CD14-positive monocyte (primary cell): Measurements from ENCODE around the gene OR10H2. TPM values are rescaled to one million over a fixed set of nuclear protein-coding genes. Genes with fewer than 3 reads are reported as not detected.

Experiments
- DNase-seq, 3 donors: peaks; one replicate each; pipeline ENCODE4 v3.0.0-alpha.2; 2011 to 2022
- H2AFZ ChIP-seq: 2 replicates; pipeline ENCODE4 v1.6.0; 2012; ENCODE audit warnings: mild to moderate bottlenecking, low read depth, low read length, inconsistent platforms; ENCODE audit not compliant: insufficient read depth, poor library complexity, severe bottlenecking
- H3K27ac ChIP-seq, 2 donors: 1 replicate in 1 of 2; 2 replicates in 1 of 2; pipeline ENCODE4 v1.5.1; 2012 to 2013; ENCODE audit warnings: low read length in 2 of 2, control low read depth in 1 of 2, inconsistent platforms in 1 of 2, low read depth in 1 of 2, mild to moderate bottlenecking in 1 of 2
- H3K27me3 ChIP-seq, 2 donors: one replicate each; pipeline versions ENCODE4 v1.6.0 to v1.6.1; 2011 to 2013; ENCODE audit warnings: low read length in 2 of 2; ENCODE audit not compliant: control insufficient read depth in 2 of 2, insufficient read depth in 2 of 2
- H3K36me3 ChIP-seq, 2 donors: replicated peaks in 1 of 2; 1 replicate in 1 of 2; 2 replicates in 1 of 2; pipeline versions ENCODE4 v1.5.1 to v1.6.1; 2012 to 2013; ENCODE audit warnings: low read length in 2 of 2, control low read depth in 1 of 2, inconsistent platforms in 1 of 2, mild to moderate bottlenecking in 1 of 2; ENCODE audit not compliant: insufficient read depth in 2 of 2, control insufficient read depth in 1 of 2
- H3K4me1 ChIP-seq, 2 donors: 1 replicate in 1 of 2; 2 replicates in 1 of 2; pipeline versions ENCODE4 v1.5.1 to v1.6.1; 2012 to 2013; ENCODE audit warnings: low read length in 2 of 2, control low read depth in 1 of 2, inconsistent platforms in 1 of 2, mild to moderate bottlenecking in 1 of 2, moderate library complexity in 1 of 2; ENCODE audit not compliant: insufficient read depth in 2 of 2, control insufficient read depth in 1 of 2
- H3K4me2 ChIP-seq: replicated peaks from 2 replicates; pipeline ENCODE3; 2012; ENCODE audit warnings: low read length, moderate library complexity, mild to moderate bottlenecking; ENCODE audit not compliant: poor library complexity, severe bottlenecking; ENCODE audit errors: extremely low read depth
- H3K4me3 ChIP-seq, 3 experiments: fragments of 200-600 bp in 1 of 3; sonication (generic) in 1 of 3; replicated peaks in 1 of 3; 1 replicate in 2 of 3; 2 replicates in 1 of 3; pipeline ENCODE4 v1.5.1; 2011 to 2013; ENCODE audit warnings: low read length in 3 of 3, mild to moderate bottlenecking in 3 of 3, control low read depth in 2 of 3, low read depth in 2 of 3, inconsistent platforms in 1 of 3, moderate library complexity in 1 of 3
- H3K79me2 ChIP-seq: 2 replicates; pipeline ENCODE4 v1.6.0; 2012; ENCODE audit warnings: mild to moderate bottlenecking, control low read depth, inconsistent platforms, low read length, moderate library complexity; ENCODE audit not compliant: insufficient read depth
- H3K9ac ChIP-seq: 2 replicates; pipeline ENCODE4 v1.6.0; 2017; ENCODE audit warnings: low read length, mild to moderate bottlenecking; ENCODE audit not compliant: insufficient read depth, poor library complexity, severe bottlenecking
- H3K9me3 ChIP-seq, 2 donors: replicated peaks in 1 of 2; 1 replicate in 1 of 2; 2 replicates in 1 of 2; pipeline versions ENCODE4 v1.5.1 to v1.6.1; 2012 to 2013; ENCODE audit warnings: low read length in 2 of 2, control low read depth in 1 of 2; ENCODE audit not compliant: control insufficient read depth in 1 of 2, insufficient read depth in 1 of 2
- H4K20me1 ChIP-seq: 2 replicates; pipeline ENCODE4 v1.6.0; 2012; ENCODE audit warnings: mild to moderate bottlenecking, low read length, control low read depth, moderate library complexity; ENCODE audit not compliant: insufficient read depth
- H3K27ac Mint-ChIP-seq, 7 donors: one replicate each; pipeline ENCODE4 v1.8.0; 2020; ENCODE audit warnings: mild to moderate bottlenecking in 7 of 7, mixed read lengths in 7 of 7, moderate library complexity in 6 of 7, inconsistent platforms in 2 of 7
- H3K27me3 Mint-ChIP-seq, 3 donors: one replicate each; pipeline ENCODE4 v1.8.0; 2021 to 2022; ENCODE audit warnings: low read depth in 3 of 3, mild to moderate bottlenecking in 3 of 3, mixed read lengths in 3 of 3, moderate library complexity in 3 of 3, inconsistent platforms in 1 of 3
- H3K36me3 Mint-ChIP-seq, 2 donors: one replicate each; pipeline ENCODE4 v1.8.0; 2020; ENCODE audit warnings: mixed read lengths in 2 of 2, inconsistent platforms in 1 of 2, mild to moderate bottlenecking in 1 of 2
- H3K4me1 Mint-ChIP-seq: one replicate; pipeline ENCODE4 v1.8.0; 2020; ENCODE audit warnings: mild to moderate bottlenecking, mixed read lengths
- H3K4me3 Mint-ChIP-seq, 2 donors: one replicate each; pipeline ENCODE4 v1.8.0; 2020; ENCODE audit warnings: mild to moderate bottlenecking in 2 of 2, mixed read lengths in 2 of 2, moderate library complexity in 1 of 2
- H3K9me3 Mint-ChIP-seq, 7 donors: one replicate each; pipeline ENCODE4 v1.8.0; 2020 to 2022; ENCODE audit warnings: mixed read lengths in 7 of 7, mild to moderate bottlenecking in 6 of 7, moderate library complexity in 6 of 7, inconsistent platforms in 2 of 7
- CTCF ChIP-seq: fragments of 200-600 bp; IDR thresholded peaks from one replicate; pipeline ENCODE4 v1.8.0; 2022; ENCODE audit warnings: antibody characterized with exemption, mild to moderate bottlenecking
- WGBS: methylation state at CpG from one replicate; pipeline ENCODE4 v1.1.5; 2013; ENCODE audit warnings: missing lambda C conversion rate; ENCODE audit not compliant: insufficient coverage; 5-methylcytosine and 5-hydroxymethylcytosine counted together
- intact Hi-C, 2 donors: fragments of 100-400 bp; cut with micrococcal nuclease; formaldehyde crosslinking; loops; one replicate each; pipeline versions ENCODE4 v1.15.0 to v1.15.1; 2023
- polyA plus RNA-seq, 3 donors: library from polyadenylated mRNA; depleted of rRNA in 1 of 3; unstranded in 2 of 3; stranded (reverse) in 1 of 3; fragments of 300-500 nt in 2 of 3; fragments of >200 nt in 1 of 3; fragmentation: Illumina TruSeq in 2 of 3; gene quantifications; 1 replicate in 2 of 3; 2 replicates in 1 of 3; pipeline ENCODE4 v1.2.3, GENCODE V29; 2012 to 2021

OR10H2 gene
- polyA plus RNA-seq, 3 donors = not detected

GRCh38 chr19:15776991-15777970 lies 49.5 kb downstream of the OR10H2 start:
- no peak overlapping the region for H3K4me3 Mint-ChIP-seq
- 63% methylated on average over 7 of the region's 9 CpGs for WGBS
- peaks cover 0 to 2% (median 0%) of the 10 kb centered on the region in 7 donors for H3K9me3 Mint-ChIP-seq
- intact Hi-C loops = loop anchor here in 1 of 2 donors (2.0 kb wide), 1 partner anchor 102 kb away; no protein-coding TSS in a partner anchor
- Histone ChIP-seq H3K9me3 (no peaks in the 10 kb centered on the region), H3K9ac (no peak overlapping the region), H4K20me1 (no peaks in the 10 kb centered on the region), H3K36me3 (no peaks in the 10 kb centered on the region), H3K27ac (no peak overlapping the region), H3K4me1 (no peaks in the 10 kb centered on the region), H3K4me2 (no peak overlapping the region), H2AFZ (no peak overlapping the region), H3K4me3 (no peak overlapping the region), H3K79me2 (no peaks in the 10 kb centered on the region), H3K27me3 (no peaks in the 10 kb centered on the region)
- H3K27me3 Mint-ChIP-seq = peaks cover 4 to 9% (median 7%) of the 10 kb centered on the region in 3 donors
- DNase-seq = no peak
- no peak overlapping the region for H3K27ac Mint-ChIP-seq
- no peak for TF ChIP-seq CTCF
- H3K4me1 Mint-ChIP-seq = no peaks in the 10 kb centered on the region
- no peaks in the 10 kb centered on the region for H3K36me3 Mint-ChIP-seq

Other genes starting within 250 kb of the OR10H2 start
- gene PGLYRP2, start 248.5 kb upstream of the OR10H2 start, polyA plus RNA-seq = under 1 TPM; 0.03 to 0.32 (median 0.15) TPM
- gene CYP4F22, start 219.5 kb upstream of the OR10H2 start, polyA plus RNA-seq = 1 to 10 TPM in 1 of 3 donors, under 1 TPM in 2; 0.08 to 1.1 (median 0.33) TPM
- not detected for gene CYP4F8, start 112.8 kb upstream of the OR10H2 start, polyA plus RNA-seq
- gene CYP4F3, start 87.1 kb upstream of the OR10H2 start, polyA plus RNA-seq = 1 to 10 TPM in 1 of 3 donors, under 1 TPM in 2; 0.56 to 1.2 (median 0.92) TPM
- gene CYP4F12, start 54.9 kb upstream of the OR10H2 start, polyA plus RNA-seq = under 1 TPM in 1 of 3 donors, not detected in 2; 0.09 TPM
- gene OR10H3, start 10.0 kb downstream of the OR10H2 start, polyA plus RNA-seq = not detected
- gene OR10H5, start 59.6 kb downstream of the OR10H2 start, polyA plus RNA-seq = not detected
- gene OR10H1, start 87.6 kb downstream of the OR10H2 start, polyA plus RNA-seq = not detected
- not detected for gene CYP4F2, start 170.1 kb downstream of the OR10H2 start, polyA plus RNA-seq
- gene CYP4F11, start 206.5 kb downstream of the OR10H2 start, polyA plus RNA-seq = not detected
- not detected for gene OR10H4, start 221.0 kb downstream of the OR10H2 start, polyA plus RNA-seq